Endothelial cell of umbilical vein (primary cell): Measurements from ENCODE around the gene SMG9.
"Not testable (repeated sequence)": the region's sequence is repeated elsewhere in the genome, so short reads cannot be mapped to it uniquely, and the experiment has no call there.

Experiments used
- CTCF ChIP-seq, 2 donors: IDR thresholded peaks; 1 replicate in 1 of 2; 2 replicates in 1 of 2; pipeline ENCODE4 v1.5.1; 2011; ENCODE audit warnings: low read length in 2 of 2, mild to moderate bottlenecking in 2 of 2, moderate library complexity in 2 of 2, control low read depth in 1 of 2, inconsistent platforms in 1 of 2, low read depth in 1 of 2; ENCODE audit not compliant: insufficient read depth in 1 of 2; ENCODE audit errors: extremely low read depth in 1 of 2
- EZH2 ChIP-seq: IDR thresholded peaks from 2 replicates; pipeline ENCODE4 v1.6.1; 2012; ENCODE audit warnings: borderline replicate concordance, low read depth, mild to moderate bottlenecking, moderate library complexity, low read length, inconsistent platforms; ENCODE audit not compliant: severe bottlenecking
- FOS ChIP-seq: IDR thresholded peaks from 2 replicates; pipeline ENCODE4 v1.6.1; 2011; ENCODE audit warnings: mild to moderate bottlenecking, low read length, moderate library complexity, borderline replicate concordance; ENCODE audit not compliant: insufficient read depth
- GATA2 ChIP-seq: IDR thresholded peaks from 2 replicates; pipeline ENCODE4 v1.7.0; 2011; ENCODE audit warnings: low read depth, mild to moderate bottlenecking, moderate library complexity, mixed read lengths, low read length; ENCODE audit not compliant: insufficient read length, insufficient read depth
- MAX ChIP-seq: IDR thresholded peaks from 2 replicates; pipeline ENCODE4 v1.6.1; 2011; ENCODE audit not compliant: insufficient read depth, insufficient read length
- POLR2A ChIP-seq: IDR thresholded peaks from 2 replicates; pipeline ENCODE4 v1.6.1; 2012; ENCODE audit warnings: low read depth, mild to moderate bottlenecking, control low read depth, low read length

GRCh38 chr19:43774940-43775258, 20.1 kb upstream of the SMG9 start:
- TF ChIP-seq POLR2A; CTCF (IDR thresholded peaks at IDR 0.05; ENCODE audit: extremely low read depth in 1 of 2, insufficient read depth in 1 of 2, low read depth in 1 of 2, low read length in 2 of 2); EZH2; MAX; FOS; GATA2: not testable (repeated sequence)
